Tibial nerve (tissue), 4 donors: ENCODE measurements around the gene BMP3. TPM values are rescaled to one million over a fixed set of nuclear protein-coding genes. Genes with fewer than 3 reads are reported as not detected.

Experiments used
- DNase-seq, 2 donors: peaks; one replicate each; pipeline ENCODE4 v3.0.0-alpha.2; 2019; ENCODE audit warnings: low spot score in 2 of 2
- H3K27ac ChIP-seq, 4 donors: fragments of 200-600 bp; sonication (generic) in 3 of 4; one replicate each; pipeline ENCODE4 v1.5.1; 2017 to 2019; ENCODE audit warnings: mild to moderate bottlenecking in 1 of 4
- H3K27me3 ChIP-seq, 2 donors: fragments of 200-600 bp; sonication (generic) in 1 of 2; one replicate each; pipeline versions ENCODE4 v1.5.1 to v1.6.0; 2017 to 2019
- H3K36me3 ChIP-seq, 3 donors: fragments of 200-600 bp; sonication (generic); one replicate each; pipeline ENCODE4 v1.5.1; 2018 to 2019
- H3K4me1 ChIP-seq, 4 donors: fragments of 200-600 bp; sonication (generic) in 3 of 4; one replicate each; pipeline ENCODE4 v1.5.1; 2017 to 2019
- H3K4me3 ChIP-seq, 4 donors: fragments of 200-600 bp; sonication (generic) in 3 of 4; one replicate each; pipeline ENCODE4 v1.5.1; 2017 to 2019; ENCODE audit warnings: mild to moderate bottlenecking in 1 of 4, moderate library complexity in 1 of 4
- H3K9me3 ChIP-seq, 4 donors: fragments of 200-600 bp; sonication (generic) in 3 of 4; one replicate each; pipeline ENCODE4 v1.5.1; 2017 to 2019
- EP300 ChIP-seq, 2 donors: sonication (generic); formaldehyde crosslinking; IDR thresholded peaks; one replicate each; pipeline ENCODE4 v1.6.1; 2017; ENCODE audit warnings: antibody characterized with exemption in 2 of 2, mild to moderate bottlenecking in 1 of 2
- POLR2A ChIP-seq, 2 donors: fragments of 450-650 bp; IDR thresholded peaks; one replicate each; pipeline ENCODE4 v1.6.1; 2017; ENCODE audit warnings: antibody characterized with exemption in 2 of 2, mild to moderate bottlenecking in 2 of 2, moderate library complexity in 2 of 2
- WGBS, 2 donors: methylation state at CpG; one replicate each; pipeline ENCODE4 v1.1.5; 2018; 5-methylcytosine and 5-hydroxymethylcytosine counted together
- total RNA-seq, 4 donors: library from RNA; depleted of rRNA; stranded (reverse); fragments of >200 nt; gene quantifications; one replicate each; pipeline ENCODE4 v1.1.0, GENCODE V29; 2016
- TF ChIP-seq, protein P1 (sequence below), 5 experiments: fragments of 200-600 bp in 3 of 5; fragments of 450-650 bp in 2 of 5; sonication (generic) in 3 of 5; IDR thresholded peaks; one replicate each; pipeline ENCODE4 v1.5.1; 2016 to 2019; ENCODE audit warnings: antibody characterized with exemption in 5 of 5, mild to moderate bottlenecking in 3 of 5, moderate library complexity in 2 of 5

Gene BMP3
- total RNA-seq, 4 donors from 2014 or later = 17.4 to 55.3 (median 46.9) TPM

DNA sequence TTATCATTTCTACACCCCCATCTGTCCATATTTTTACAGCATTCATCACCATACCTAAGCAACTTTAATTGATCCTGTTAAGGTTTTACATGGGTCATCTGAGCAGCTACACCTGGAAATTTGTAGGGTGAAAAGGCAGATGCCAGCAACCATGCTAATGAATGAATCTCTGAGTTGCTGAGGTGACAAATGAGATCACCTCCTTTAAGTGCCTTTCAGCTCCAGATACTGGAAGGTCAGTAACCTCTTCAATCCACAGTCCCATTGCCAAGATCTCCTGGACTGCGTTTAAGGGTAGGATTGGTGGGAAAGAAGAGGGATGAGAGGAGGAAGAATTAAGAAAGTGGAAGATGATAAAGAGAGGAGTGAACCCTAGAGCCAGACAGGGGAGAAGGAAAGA lies 8.5 kb upstream of the BMP3 start:
- DNase-seq = no peak
- Histone ChIP-seq H3K9me3 (no peaks in the 10 kb centered on the region), H3K27ac (no peak overlapping the region), H3K4me3 (no peak overlapping the region), H3K27me3 (peaks cover 0 to 5% of the 10 kb centered on the region in 2 donors), H3K4me1 (no peaks in the 10 kb centered on the region), H3K36me3 (no peaks in the 10 kb centered on the region)
- 60 to 71% methylated on average over 1 of the region's 1 CpG for WGBS, 2 donors
- TF ChIP-seq EP300 (IDR thresholded peaks at IDR 0.05) = no peak
- TF ChIP-seq, protein P1, sequence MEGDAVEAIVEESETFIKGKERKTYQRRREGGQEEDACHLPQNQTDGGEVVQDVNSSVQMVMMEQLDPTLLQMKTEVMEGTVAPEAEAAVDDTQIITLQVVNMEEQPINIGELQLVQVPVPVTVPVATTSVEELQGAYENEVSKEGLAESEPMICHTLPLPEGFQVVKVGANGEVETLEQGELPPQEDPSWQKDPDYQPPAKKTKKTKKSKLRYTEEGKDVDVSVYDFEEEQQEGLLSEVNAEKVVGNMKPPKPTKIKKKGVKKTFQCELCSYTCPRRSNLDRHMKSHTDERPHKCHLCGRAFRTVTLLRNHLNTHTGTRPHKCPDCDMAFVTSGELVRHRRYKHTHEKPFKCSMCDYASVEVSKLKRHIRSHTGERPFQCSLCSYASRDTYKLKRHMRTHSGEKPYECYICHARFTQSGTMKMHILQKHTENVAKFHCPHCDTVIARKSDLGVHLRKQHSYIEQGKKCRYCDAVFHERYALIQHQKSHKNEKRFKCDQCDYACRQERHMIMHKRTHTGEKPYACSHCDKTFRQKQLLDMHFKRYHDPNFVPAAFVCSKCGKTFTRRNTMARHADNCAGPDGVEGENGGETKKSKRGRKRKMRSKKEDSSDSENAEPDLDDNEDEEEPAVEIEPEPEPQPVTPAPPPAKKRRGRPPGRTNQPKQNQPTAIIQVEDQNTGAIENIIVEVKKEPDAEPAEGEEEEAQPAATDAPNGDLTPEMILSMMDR (IDR thresholded peaks at IDR 0.05) = no peak
- TF ChIP-seq POLR2A (IDR thresholded peaks at IDR 0.05) = no peak

DNA sequence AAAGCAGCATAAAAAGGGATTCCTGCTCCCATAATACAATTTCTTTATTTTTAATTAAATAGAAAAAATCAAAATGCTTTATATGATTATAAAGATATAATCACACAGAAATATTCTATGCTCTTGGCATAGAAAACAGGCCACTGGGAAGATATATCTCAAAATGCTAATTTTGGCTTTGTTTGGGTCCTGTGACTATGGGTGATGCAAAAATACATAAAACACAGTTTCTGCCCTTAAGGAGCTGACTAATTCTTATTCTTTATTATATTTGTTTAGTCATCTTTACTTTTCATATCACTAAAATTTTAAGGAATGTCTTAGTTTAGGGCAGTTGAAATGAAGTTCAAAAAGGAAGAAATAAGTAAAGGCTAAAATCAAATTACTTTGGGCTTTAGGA lies 7.0 kb upstream of the BMP3 start:
- TF ChIP-seq EP300 (IDR thresholded peaks at IDR 0.05) (no peak), POLR2A (IDR thresholded peaks at IDR 0.05) (no peak)
- Histone ChIP-seq H3K36me3 (no peaks in the 10 kb centered on the region), H3K4me1 (no peaks in the 10 kb centered on the region), H3K27me3 (peaks cover 0 to 5% of the 10 kb centered on the region in 2 donors), H3K27ac (no peak overlapping the region), H3K9me3 (no peaks in the 10 kb centered on the region), H3K4me3 (no peak overlapping the region)
- DNase-seq = no peak

DNA sequence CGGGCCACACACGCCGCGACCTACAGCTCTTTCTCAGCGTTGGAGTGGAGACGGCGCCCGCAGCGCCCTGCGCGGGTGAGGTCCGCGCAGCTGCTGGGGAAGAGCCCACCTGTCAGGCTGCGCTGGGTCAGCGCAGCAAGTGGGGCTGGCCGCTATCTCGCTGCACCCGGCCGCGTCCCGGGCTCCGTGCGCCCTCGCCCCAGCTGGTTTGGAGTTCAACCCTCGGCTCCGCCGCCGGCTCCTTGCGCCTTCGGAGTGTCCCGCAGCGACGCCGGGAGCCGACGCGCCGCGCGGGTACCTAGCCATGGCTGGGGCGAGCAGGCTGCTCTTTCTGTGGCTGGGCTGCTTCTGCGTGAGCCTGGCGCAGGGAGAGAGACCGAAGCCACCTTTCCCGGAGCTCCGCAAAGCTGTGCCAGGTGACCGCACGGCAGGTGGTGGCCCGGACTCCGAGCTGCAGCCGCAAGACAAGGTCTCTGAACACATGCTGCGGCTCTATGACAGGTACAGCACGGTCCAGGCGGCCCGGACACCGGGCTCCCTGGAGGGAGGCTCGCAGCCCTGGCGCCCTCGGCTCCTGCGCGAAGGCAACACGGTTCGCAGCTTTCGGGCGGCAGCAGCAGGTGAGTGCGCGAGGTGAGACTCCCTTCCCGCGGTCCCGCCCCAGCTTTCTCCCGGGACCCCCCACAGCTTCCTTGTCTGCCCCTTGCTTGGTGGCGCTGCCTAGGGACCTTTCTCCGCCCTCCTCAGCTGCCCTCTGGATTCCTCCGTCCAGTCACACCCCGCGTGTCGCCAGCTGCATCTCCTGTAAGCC lies 678 bp downstream of the BMP3 start:
- peaks cover 0 to 24% (median 6%) of the 10 kb centered on the region in 4 donors for H3K4me1 ChIP-seq
- WGBS, 2 donors = 1 to 2% methylated on average over 24 to 61 of the region's 77 CpGs
- H3K27ac ChIP-seq = peak overlapping the region in 2 of 4 donors; percentile 63 to 70
- H3K9me3 ChIP-seq = no peaks in the 10 kb centered on the region
- DNase-seq = no peak
- H3K27me3 ChIP-seq = peaks cover 0 to 54% of the 10 kb centered on the region in 2 donors
- no peaks in the 10 kb centered on the region for H3K36me3 ChIP-seq
- no peak for TF ChIP-seq EP300 (IDR thresholded peaks at IDR 0.05)
- TF ChIP-seq, protein P1 (IDR thresholded peaks at IDR 0.05) = no peak
- H3K4me3 ChIP-seq = peak overlapping the region; percentile 6 to 57 (median 30)

DNA sequence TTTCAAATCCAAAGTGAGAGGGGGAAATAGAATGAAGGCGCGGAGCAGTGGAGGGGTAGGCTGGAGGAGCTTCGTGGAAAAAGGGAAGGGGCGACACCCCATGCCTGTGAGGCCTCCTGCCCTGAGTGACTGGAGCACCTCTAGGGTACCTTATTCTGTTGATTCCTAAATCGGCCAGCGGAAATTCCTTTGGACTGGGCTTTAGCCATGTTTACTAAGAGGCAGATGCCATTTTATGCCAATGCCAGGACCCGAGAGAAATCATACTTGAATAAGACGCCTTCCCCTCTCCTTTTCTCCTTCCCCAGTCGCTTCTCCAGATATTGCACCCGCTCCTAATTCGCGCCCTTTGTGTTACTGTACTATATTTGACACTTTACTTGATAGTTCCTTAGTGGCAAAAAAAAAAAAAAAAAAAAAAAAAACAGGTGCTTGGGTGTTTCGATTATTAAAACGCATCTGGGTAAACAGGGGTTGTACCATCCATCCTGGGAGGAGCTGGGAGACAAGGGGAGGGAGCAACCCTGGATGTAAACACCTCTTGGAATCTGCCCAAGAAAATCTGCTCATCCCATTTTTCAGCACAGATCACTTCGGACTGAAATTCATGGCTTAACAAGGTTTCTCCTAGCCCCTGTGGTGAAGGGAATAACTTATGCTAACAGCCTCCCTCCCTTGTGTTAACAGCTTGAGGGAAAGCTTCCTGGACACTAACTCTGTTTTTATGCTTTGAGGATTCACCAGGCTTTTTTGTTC lies 1.5 kb downstream of the BMP3 start:
- H3K4me1 ChIP-seq = peaks cover 0 to 24% (median 6%) of the 10 kb centered on the region in 4 donors
- no peaks in the 10 kb centered on the region for H3K9me3 ChIP-seq
- 5 to 13% methylated on average over 15 of the region's 15 CpGs for WGBS, 2 donors
- H3K27ac ChIP-seq = peak overlapping the region in 2 of 4 donors; percentile 63 to 70
- H3K4me3 ChIP-seq = peak overlapping the region; percentile 6 to 57 (median 30)
- no peaks in the 10 kb centered on the region for H3K36me3 ChIP-seq
- no peak for DNase-seq
- peaks cover 0 to 54% of the 10 kb centered on the region in 2 donors for H3K27me3 ChIP-seq
- TF ChIP-seq, protein P1 (IDR thresholded peaks at IDR 0.05) = no peak

DNA sequence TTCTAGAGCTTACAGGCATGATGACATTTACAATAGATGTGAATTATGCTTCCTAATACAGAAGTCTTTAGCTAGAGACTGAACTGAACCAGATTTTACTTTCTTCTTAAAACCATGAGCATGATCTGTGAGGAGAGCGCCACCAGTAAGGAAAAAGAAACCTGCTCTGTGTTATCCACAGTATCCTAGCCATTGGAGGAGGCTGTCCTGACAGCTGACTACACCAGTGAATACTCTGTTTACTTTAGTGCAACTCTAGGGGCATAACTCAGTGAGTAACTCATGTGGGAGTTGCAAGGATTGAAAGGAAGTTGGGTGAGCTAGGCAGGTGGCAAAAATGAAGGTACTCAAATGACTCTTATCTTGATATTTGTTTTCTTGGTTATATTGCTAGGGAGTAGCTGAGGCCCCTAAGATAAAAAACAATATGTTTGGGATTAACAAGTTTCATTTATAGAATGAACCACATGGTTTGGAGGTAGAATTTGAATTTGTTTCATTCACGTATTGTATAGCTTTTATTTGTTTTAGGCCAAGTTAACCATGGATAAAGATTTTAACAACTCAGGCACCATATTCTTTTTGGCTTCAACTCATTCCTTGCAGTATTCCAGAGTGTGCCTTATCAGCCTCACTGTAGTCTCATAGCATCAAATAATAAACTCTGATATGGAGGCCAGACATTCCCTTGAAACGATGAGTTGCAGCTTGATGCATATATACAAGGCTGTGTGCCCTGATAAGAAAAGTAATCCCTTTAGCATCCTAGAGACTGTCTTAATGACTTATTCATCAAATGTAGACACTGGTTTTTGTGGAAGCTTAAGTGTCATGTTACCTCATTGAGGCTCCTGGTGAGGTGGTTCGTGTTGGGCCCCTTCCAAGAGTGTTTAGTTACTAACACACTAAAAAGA lies 2.5 kb downstream of the BMP3 start:
- peak overlapping the region in 1 of 4 donors; percentile 57 for H3K4me3 ChIP-seq
- H3K27me3 ChIP-seq = peaks cover 0 to 54% of the 10 kb centered on the region in 2 donors
- peaks cover 0 to 24% (median 6%) of the 10 kb centered on the region in 4 donors for H3K4me1 ChIP-seq
- TF ChIP-seq POLR2A (IDR thresholded peaks at IDR 0.05) (no peak), EP300 (IDR thresholded peaks at IDR 0.05) (no peak)
- TF ChIP-seq, protein P1 (IDR thresholded peaks at IDR 0.05) = no peak
- peak overlapping the region in 1 of 4 donors; percentile 70 for H3K27ac ChIP-seq
- H3K36me3 ChIP-seq = no peaks in the 10 kb centered on the region
- DNase-seq = no peak
- 66 to 67% methylated on average over 4 of the region's 4 CpGs for WGBS, 2 donors
- no peaks in the 10 kb centered on the region for H3K9me3 ChIP-seq
